Stimulated activated CD8-positive, alpha-beta memory T cell treated with anti-CD3 and anti-CD28 coated beads, Interleukin-7, amount 100 ng/mL, for 24 hours (primary cell): ENCODE results near the gene IL1F10.

Source experiments
- DNase-seq: peaks from one replicate; pipeline ENCODE4 v3.0.0-alpha.2; 2020; ENCODE audit warnings: low read depth

IL1F10 gene, protein sequence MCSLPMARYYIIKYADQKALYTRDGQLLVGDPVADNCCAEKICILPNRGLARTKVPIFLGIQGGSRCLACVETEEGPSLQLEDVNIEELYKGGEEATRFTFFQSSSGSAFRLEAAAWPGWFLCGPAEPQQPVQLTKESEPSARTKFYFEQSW

DNA sequence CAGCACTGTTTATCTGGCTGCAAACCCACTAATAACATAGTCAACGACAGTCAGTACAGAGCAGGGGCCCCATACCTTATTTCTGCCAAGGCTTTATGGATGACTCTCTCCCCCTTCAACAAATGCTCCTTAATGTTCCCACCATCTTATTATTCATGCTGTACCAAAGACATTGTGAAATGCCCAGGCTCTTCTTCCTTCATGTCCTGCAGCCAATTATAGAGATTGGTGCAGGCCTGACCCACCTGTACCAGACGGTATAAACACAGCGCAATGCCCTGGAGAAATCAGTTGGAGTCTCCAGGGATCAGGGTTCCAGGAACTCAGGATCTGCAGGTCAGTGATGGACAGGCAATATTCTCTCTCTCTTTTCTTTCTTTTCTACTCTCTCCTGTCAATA lies at the start of gene IL1F10:
TSS of gene IL1F10 (plus strand) at position 290 of the 400 bp plus-strand sequence. CDS start 4,769 bp downstream, outside the sequence.
- no peak for DNase-seq

DNA sequence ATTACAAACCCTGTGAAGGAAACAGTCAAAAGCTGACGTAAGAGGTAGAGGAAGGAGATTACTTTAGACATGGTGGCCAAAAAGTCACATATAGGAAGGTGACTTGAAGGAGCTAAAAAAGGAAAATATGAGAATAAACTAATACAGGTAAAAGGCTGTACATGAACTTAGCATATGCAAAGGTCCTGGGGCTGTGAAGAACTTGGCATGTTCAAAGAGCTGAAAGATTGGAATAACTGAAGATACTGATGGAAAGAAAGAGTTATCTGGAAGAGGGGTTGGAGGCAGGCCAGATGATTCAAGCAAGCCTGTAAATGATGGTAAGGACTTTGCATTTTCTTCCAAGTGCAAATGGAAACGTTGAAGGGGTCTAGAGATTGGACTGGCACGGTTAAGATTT lies 49.3 kb upstream of the IL1F10 start:
- no peak for DNase-seq

DNA sequence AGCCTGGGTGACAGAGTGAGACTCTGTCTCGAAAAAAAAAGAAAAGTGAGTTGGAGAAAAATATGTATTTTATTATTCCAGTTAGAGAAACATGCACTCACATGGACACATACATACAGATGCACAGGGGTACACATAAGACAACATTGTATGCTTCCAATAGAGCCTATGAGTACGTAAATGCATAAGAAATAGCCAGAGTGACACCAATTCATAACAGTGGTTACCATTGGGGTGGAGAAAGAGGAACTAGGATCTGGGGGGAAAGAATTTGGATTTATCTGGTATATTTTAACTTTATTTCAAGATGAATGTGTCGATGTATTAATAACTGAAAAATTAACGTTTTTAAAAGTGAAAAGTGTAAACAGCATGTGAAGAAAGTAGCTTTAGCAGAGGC lies 46.5 kb upstream of the IL1F10 start:
- no peak for DNase-seq

DNA sequence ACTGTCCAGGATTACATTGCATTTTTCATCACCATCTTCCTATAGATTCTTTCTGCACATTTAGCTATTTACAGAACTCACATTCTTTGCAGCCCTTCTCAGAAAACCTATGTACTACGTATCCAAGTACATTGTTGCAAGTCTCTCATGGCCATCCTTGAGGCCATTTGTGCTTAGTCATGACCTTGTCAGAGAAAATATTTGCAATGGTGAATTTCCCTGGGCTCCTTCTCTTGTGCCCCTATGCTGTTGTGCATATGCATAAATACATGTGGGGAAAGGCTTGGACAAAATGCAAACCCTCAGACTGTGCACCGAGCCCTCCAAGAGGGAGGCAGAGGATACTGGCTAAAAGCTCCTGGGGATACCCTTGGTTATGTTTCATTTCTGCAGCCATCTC lies 43.0 kb upstream of the IL1F10 start:
- no peak for DNase-seq

DNA sequence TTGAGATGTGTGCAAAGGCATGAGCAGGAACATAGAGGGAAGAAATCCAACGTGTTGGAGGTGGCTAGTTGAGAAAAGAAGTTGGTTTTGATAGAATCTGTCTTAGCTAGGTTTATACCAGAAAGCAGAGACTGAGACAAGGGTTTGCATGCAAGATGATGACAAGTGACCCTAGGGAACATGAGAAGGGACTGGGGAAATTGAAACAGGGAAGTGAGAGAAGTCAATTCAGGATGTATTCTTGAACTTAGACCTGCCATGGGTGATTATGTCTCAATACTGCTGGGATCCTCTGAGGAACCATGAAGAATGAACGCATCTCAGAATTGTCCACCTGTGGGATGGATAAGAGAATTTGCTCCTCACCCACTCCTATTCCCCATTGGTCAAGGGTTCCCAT lies 42.0 kb upstream of the IL1F10 start:
- DNase-seq: no peak

DNA sequence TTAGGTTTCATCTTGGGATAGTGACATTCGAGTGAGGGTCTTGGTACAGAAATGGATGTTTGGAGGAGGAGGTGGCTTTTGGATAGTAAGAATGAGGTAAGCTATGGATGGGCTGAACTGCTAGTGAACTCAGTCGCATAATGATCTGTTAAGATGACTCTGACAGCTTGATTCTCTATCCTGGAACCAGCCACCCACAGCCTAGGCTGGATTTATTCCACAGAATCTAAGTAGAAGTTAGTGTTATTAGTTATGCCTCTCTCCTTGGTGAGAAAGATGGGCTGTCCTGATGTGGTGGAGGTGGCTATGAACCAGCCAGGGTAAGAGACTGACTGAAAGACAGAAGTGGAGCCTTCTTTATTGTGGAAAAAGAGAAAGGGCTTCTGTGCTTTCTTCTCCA lies 40.1 kb upstream of the IL1F10 start:
- no peak for DNase-seq

DNA sequence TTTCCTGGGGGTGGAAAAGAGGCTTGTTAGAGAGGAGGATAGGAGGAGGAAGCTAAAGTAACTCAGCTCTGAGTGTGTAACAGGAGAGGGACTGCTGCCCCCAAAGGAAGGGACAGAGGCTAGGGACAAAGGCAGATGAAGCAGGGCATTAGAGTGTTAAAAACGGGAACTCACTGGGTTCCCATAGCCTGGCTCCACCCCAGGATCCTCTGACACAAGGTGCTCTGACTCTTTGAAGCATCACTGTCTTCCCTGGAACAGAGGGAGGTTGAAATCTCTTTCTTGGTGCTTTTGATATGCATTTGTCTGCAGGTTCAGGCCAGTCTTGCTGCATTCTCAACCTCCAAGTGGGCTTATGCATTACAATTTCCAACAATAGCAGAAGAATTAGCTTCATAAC lies 39.7 kb upstream of the IL1F10 start:
- DNase-seq: no peak

DNA sequence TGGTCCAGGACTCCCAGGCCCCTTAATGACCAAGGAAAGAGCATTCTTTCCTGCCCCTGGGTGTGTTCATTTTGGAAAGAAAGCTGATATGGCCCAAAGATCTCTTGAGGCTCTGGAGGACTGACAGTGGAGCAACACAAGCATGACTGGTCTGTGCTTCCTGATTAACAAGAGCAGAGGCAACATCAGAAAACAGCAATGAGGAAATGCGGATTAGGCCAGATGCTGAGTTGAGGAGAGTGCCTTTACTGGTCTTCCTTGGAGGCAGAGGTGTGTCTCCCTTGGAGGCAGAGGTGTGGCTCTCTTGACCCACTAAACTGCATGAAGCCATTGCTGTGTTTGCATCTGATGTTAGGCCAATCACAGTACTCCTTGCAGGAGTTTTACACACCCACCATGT lies 35.0 kb upstream of the IL1F10 start:
- DNase-seq: no peak

DNA sequence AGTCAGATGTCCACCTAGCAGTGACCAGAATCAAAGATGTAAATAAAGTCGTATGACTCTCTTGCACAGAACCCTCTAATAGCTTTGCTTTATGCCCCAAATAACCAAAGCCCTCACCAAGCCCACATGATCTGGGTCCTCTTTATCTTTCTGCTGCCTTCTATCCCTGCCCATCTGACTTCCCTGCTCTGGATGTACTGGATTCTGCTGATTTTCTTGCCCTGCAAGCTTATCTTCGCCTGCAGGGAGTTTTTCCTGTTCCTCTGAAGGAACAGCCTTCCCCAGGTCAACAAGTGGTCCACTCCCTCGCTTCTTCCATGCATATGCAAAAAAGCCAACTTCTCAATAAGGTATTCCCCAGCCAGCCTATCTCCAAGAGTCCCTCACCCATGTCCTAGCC lies 33.8 kb upstream of the IL1F10 start:
- DNase-seq: no peak

DNA sequence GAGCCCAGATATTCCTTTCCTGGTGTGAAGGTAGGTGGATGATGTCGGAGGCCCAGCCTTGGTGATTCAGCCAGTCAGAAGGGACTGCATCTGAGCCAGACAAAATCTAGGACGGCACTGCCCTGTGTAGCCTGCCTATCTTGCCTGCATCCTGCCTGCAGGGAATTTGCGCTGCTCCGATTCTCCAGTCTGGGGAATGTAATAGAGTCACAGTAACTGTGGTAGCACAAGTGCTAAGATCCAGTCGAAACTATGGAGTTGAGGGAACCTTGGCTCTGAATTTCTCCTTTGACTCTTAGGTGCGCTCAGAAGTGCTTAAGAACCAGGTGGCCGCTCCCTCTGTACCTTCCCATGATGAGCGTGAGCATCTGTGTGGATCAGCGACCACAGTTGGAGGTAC lies 31.0 kb upstream of the IL1F10 start:
- no peak for DNase-seq

DNA sequence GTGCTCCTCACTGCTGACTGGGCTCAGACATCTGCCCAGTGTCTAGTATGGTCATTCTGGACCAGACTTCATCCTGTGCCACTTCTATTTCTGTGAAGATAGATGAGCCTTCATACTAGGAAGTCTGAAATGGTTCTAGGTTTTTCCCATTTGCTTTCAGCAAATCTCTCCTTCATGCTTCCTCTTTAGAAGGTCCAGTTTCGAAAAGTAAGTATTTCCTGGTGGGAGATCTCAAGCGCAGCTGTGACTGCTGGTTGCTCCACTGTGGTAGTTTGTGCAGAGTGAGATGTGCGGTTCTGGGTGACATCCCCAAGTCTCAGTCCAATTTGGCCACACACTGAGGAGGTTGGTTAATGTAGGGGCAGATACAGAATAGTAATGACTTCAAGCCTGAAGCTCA lies 29.5 kb upstream of the IL1F10 start:
- no peak for DNase-seq

DNA sequence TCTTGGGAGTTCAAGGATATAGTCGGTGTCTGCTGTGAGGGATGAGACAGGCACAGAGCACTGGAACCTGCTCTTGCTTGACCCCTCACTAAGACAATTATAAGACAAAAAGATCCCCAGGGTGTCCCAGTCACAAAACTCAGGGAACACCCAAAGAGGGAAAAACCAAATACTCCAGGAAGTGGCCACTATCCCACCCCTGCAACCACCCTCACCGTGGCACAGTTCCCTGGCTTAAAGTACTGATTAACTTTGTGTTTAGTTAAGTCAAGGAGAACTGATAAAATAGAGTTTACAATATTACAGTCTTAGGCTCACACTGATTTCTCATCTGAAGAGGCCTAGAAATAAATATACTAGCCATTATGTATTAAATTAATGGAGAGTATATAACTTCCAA lies 28.6 kb upstream of the IL1F10 start:
- no peak for DNase-seq

DNA sequence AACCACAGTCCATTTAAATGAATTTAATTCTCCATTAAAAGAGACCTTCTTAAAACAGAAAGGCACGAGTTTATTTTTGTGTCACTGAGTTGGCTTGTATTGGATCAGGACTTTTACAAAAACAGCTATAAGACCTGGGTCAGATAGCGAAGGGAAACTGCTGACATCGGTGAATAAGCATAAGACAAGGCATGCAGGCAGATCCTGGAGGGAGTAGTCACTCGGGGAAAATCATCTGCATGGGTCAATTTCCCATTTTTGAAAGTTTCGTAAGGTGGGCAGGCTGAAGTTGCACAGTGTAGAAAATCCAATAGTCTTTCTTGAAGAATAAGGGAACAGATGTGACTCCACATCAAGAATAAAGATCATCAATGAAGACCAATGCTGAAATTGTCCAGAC lies 28.1 kb upstream of the IL1F10 start:
- no peak for DNase-seq

DNA sequence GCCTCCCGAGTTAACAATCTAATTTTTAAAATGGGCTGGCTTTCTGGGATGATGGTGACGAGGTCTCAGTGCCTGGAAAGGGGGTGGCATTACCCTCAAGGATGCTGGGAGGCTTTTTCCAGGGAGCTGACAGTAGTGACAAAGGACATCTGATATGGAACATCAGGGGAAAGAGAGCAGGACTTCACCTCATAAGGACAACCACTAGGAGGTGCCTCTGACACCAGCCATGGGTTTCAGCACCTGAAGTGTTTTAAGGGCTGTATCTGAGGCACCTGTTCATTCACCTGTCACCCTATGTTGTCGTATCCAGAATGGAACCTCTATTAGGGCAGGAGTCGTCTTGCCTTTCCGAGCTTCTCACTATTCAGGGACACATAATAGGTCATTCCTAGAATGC lies 25.9 kb upstream of the IL1F10 start:
- DNase-seq: no peak

DNA sequence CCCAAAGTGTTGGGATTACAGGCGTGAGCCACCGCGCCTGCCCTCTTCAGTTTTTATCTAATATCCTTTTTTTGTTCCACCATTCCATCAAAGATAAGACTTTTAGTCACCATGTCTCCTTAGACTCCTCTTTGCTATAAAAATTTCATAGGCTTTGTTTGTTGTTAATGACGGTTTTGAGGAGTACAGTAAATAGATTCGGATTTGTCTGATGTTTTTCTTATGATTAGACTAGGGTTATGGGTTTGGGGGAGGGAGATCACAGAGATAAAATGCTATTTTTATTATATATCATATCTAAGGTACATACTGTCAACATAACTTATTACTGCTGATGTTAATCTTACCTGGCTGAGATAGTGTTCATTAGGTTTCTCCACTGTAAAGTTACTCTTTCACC lies 21.3 kb upstream of the IL1F10 start:
- DNase-seq: no peak

DNA sequence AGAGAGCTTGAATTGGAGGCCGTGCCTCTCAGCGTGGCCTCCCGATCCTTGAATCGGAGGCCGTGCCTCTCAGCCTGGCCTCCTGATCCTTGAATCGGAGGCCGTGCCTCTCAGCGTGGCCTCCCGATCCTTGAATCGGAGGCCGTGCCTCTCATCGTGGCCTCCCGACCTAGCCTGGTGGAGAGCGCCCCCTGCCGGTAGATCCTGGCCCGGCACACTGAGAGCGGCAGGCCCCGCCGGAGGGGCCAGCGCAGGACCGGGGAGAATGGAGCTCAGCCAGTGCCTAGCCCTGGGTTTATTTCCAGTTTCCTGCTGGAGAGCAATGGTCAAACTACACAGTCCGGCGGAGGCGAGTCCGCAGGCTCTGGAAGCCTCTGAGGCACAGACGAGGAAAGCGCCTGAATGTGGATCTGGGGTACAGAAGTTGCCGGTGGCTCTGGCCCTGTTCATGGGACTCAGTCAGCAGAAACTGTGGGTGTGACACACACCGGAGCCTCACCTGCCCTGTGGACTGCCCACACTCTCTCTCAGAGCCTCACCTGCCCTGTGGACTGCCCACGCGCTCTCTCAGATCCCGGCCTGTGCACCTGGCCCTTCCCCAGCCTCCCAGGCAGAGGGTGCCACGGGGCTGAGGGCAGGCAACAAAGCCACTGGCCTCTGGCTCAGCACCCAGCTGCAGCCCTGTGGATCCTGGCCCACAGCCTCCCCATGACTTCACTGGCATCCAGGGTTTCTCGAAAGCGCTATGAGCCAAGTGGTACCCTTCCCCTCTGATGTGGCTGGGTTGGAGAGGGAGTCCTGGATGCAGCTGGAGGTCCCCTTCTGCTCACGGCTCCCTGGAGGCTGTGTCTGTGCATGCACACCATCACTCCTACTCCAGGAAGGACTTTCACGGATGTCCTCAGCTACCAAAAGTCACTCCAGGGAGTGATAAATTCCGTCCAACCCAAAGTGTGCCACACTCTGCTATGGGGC lies 16.6 kb upstream of the IL1F10 start:
- DNase-seq: no peak

DNA sequence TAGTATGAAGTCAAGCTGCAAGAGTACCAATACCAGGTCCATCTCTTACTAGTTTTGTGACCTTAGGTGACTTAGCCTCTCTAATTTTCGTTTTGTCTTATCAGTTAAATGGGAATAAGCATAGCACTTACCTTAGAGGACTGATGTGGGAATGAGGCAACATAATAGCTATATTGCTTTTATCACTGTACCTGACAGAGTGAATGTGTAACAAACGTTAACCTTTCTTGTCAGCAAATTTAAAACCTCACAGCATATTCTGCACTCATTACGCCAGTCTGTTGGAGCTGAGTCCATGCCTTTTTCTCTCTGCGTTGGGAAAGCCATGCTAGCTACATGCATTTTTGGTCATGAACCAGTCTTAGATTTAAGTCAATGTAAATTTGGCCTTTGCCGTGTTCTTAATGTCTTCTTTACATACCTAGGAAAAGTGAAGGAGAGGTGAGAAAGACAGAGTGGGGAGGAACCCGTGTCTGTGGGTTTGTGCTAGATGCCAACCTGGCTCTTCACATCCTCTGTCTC lies 15.3 kb upstream of the IL1F10 start, which contains the start of gene IL36B:
TSS of gene IL36B (minus strand) at position 472 of the 522 bp plus-strand sequence.
- DNase-seq: no peak

DNA sequence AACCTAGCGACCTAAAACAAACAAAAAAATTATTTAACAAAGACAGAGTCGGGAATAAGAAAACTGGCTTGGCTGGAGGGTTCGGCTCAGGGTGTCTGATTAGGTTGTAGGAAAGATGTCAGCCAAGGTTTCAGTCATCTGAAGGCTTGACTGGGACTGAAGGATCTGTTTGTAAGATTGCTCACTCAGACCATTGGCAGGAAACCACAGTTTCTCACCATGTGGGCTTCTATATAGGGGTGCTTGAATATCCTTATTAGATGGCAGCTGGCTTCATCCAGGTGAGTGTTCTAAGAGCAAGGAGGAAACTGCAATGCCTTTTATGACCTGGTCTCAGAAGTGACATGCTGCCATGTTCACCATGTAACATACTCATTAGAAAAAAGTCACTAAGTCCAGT lies 14.1 kb upstream of the IL1F10 start:
- DNase-seq: no peak

DNA sequence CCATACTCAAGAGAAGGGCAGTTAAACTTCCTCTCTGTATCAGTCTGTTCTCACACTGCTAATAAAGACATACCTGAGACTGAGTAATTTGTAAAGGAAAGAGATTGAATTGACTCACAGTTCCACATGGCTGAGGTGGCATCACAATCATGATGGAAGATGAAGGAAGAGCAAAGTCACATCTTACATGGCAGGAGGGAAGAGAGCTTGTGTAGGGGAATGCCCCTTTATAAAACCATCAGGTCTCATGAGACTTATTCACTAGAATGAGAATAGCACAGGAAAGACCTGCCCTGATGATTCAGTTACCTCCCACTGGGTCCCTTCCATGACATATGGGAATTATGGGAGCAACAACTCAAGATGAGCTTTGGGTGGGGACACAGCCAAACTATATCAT lies 13.7 kb upstream of the IL1F10 start:
- DNase-seq: no peak

DNA sequence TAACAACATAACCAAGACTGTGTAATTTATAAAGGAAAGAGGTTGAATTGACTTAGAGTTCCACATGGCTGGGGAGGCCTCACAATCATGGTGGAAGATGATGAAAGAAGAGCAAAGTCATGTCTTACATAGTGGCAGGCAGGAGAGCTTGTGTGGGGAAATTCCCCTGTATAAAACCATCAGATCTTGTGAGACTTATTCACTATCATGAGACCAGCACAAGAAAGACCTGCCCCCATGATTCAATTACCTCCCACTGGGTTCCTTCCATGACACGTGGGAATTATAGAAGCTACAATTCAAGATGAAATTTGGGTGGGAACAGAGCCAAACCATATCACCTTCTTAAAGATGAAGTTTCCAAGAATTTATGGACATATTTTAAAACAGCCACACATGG lies 11.2 kb upstream of the IL1F10 start:
- no peak for DNase-seq

DNA sequence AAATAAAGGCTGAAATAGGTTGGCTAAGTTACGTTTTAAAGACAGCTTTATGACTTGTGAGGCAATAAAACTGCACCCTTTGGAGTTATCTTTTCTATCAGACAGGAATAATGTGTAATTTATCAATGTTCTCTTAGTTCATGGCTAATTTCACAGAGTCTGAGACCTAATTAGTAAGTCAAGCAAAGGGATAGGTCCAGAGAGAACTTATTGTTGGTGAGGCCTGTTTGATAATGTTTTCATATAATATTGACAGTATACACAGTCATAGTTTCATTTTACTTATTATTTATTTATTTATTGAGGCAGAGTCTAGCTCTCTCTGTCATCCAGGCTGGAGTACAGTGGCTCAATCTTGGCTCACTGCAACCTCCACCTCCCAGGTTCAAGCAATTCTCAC lies 10.7 kb upstream of the IL1F10 start:
- no peak for DNase-seq

DNA sequence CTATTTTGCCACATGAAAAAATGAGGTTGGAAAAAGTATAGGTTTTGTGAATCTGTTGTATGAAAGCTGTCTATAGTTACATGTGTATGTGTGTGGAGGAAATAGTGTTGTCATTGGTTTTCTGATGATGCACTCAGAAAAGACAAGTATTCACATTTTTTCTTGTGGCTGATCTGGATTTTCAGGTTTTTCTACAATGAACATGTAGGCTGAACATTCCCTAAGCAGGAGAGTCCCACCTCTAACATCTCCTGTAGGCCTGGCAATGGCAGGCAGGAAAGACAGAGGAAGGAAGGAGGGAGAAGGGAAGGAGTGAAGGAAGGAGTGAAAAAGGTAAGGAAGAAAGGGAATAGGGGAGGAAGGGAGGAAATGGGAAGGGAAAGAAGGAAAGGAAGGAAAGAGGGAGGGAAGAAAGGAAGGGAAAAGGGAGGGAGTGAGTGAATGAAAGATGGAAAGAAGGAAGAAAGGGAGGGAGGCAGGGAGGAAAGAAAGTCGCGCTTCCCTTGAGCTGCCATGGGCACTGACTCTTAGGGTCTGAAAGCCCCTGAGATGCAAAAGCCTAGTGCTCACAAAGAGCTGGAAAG lies 9.3 kb upstream of the IL1F10 start:
- DNase-seq: no peak
